GM19025 (cell line): Measurements from ENCODE around the gene RTKN2.

Experiments
- ATAC-seq: cut with Tn5 transposase; IDR thresholded peaks from one replicate; pipeline ENCODE4 v1.9.1; 2021; ENCODE audit warnings: mild to moderate bottlenecking, low read depth, moderate library complexity; ENCODE audit not compliant: unreplicated experiment

RTKN2 gene

GRCh38 chr10:62230344-62231121, 38.1 kb downstream of the RTKN2 start:
- no peak for ATAC-seq

- ATAC-seq, result no peak
Observed at GRCh38 chr10:62225362-62225761, 43.3 kb downstream of the RTKN2 start.

DNA sequence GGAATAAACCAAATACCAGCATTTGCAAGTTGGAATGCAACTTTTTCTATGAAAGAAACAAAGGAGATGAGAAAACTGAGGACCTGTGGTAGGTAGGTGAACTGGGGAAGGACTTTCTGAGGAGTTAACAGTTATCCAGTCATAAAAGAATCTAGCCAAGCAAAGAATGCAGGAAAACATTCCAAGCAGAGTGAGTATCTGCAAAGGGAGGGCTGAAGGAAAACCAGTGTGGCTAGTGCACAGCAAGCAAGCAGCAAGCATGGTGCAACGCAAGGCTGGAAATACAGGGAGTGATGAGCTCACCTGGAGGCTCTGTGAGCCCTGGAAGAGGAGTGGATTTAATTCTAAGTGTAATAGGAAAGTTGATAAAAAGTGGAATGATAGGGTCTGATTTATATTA, 44.0 kb downstream of the RTKN2 start:
- no peak for ATAC-seq

GRCh38 chr10:62217683-62218082, 51.0 kb downstream of the RTKN2 start:
- no peak for ATAC-seq

DNA sequence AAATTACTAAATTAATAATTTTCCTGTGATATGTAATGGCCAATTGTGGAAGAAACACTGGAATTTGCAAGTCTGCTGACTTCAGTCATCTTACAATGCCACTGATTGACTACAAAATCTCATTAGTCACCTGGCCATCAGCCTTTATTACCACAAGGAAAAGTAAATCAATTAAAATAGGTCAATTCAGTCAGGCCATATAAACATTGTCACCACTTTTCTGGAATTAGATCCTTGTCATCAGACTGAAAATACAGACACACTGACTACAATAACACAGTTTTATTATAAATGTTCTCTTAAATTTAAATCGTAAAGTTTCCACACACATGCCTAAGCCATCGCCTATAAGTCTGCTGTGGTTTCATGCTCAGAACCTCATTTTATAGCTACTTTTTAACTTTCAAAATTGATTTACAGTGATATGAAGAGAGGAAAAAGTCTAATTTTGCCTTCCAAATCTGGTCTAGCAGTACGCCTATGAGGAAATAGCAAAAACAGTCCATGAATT, 54.2 kb downstream of the RTKN2 start:
- no peak for ATAC-seq

DNA sequence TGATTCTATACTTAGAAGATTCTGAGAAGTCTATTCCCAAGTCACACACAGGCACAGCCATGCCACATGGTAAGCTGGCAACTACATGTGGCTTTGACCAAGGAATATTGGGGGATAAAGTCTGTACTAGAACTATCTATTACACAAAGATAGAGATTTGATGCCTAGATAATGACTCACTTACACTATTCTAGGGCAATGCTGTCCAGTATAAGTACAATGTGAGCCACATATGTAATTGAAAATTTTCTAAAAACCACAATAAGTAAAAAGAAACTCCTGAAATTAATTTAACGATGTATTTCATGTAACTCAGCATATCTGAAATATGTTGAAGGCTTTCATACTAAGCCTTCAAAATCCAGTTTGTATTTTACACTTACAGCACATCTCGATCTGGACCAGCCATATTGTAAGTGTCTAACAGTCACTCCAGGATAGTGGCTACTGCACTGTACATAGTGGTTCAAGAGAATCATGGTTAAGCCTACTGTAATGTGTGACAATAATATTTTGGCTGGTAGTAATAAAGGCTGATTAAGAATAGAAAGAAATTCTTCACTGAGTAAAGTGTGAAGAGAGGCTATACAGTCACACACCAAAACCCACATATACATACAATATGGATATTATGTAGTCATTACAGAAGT, 62.8 kb downstream of the RTKN2 start:
- ATAC-seq, result no peak

DNA sequence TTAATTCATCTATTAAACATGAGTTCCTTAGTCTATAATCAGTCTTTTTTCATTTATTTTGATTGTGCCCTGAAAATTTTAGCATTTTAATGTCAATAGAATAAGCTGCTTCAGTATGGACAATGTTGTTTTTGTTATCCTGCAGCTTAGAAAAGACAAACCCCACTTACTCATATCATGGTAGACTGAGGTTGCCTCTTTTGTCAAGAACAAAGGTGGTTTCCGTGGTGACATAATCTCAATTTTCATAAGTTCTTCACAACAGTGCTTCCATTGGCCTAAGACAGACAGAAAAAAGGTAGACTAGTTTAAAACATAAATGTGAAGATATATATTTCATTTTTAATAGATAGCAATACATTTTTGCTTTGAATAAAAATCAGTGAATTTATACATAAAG, 69.1 kb downstream of the RTKN2 start:
- ATAC-seq, result no peak

DNA sequence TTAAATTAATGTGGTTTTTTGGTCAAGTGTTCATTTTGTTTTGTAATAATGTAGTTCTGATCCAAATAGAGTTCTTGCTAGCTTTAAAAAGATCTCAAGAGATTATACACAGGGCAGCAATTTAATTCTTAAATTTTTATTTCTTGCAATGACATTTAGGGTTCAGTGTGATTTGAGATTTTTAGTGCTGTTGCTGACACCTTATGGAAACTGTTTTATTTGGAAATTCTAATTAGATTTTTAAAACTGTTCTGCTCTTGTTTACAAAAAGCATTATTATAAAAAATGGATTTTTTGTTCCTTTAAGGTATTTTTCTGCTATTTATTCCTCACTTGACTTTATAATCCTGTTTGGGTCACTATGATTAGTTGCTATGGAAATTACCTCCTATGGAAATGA, 72.1 kb downstream of the RTKN2 start:
- ATAC-seq, result no peak

GRCh38 chr10:62195675-62195926, 73.0 kb downstream of the RTKN2 start:
- ATAC-seq, result no peak

DNA sequence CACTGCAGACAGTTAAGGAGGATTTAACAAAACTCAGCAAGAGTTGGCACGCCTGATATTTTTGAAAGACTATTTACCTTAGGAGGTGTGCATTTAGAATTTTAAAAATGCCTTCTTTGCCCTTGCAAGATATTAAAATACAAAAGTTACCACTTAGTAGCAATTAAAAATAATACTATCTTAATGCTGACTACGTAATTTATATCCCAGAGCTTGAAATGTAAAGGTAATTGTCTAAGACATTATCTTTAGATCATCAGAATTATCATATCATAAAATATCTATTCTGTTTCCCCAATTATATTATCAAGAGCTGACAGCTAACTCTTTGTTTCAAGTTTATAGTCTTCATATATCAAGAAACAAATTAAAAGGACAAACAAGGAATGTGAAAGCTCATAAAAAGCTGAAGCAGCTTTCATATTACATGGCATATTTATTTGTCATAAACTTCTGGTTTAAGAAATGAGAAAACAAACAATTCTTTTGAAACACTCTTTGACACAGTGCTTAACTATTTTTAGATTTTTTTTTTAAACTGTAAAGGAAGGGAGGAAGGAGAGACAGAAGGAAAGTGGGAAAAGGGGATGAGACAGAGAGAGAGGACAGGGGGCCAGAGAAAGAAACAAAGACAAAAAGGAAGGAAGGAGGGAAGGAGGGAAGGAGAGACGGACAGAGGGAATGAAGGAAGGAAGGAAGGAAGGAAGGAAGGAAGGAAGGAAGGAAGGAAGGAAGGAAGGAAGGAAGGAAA, 73.5 kb downstream of the RTKN2 start:
- no peak for ATAC-seq

- no peak for ATAC-seq
Observed at GRCh38 chr10:62193479-62193878, 75.2 kb downstream of the RTKN2 start.

DNA sequence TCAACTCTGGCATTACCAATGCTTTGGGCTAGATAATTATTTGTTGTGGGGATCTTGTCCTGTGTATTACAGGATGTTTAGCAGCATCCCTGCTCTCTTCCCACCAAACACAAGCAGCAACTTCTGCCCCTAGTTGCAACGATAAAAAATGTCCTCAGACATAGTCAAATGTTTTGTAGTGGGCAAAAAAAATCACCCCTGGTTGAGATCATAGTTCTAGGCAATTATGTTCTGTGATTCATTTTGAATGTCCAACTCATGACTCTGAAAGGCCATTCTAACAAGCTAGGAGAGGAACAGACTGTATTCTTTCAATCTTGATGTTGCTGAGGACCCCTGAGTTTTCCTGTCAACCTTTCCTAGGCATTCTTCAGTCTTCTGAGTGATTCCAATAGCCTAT, 79.5 kb downstream of the RTKN2 start:
- no peak for ATAC-seq

GRCh38 chr10:62188021-62188616, 80.5 kb downstream of the RTKN2 start:
- ATAC-seq, result no peak

DNA sequence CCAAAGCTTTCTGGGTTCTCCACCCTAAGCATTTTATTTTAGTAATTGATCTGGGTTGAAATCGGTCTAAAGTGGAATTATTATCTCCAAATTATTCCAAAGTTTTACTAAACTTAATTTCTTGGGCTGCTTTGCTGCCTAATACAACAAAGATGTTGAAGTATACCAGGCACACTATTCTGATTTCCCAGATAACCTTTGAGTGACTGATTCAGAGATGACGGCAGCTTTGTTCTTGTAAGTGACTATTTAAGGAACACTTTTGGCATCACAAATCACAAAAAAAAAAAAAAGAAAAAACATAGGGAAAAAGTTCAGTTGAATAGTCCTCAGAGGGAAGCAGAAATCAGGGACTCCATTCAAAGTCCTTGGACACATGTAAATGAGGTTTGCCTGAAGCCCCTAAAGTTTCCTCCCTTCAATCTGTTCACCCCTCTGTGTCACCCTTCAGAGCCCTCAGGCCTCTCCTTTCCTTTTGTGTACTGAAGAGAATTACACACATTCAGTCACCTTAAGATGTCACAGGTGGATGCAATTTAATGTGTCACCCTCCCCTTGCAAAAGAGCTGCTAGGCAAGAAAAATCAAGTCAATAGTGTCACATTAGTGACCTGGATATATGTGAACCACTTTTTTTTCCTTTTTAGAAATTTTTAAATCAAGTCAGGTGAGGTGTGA, 81.5 kb downstream of the RTKN2 start:
- ATAC-seq, result no peak

- no peak for ATAC-seq
Observed at GRCh38 chr10:62185919-62186692, 82.5 kb downstream of the RTKN2 start.

DNA sequence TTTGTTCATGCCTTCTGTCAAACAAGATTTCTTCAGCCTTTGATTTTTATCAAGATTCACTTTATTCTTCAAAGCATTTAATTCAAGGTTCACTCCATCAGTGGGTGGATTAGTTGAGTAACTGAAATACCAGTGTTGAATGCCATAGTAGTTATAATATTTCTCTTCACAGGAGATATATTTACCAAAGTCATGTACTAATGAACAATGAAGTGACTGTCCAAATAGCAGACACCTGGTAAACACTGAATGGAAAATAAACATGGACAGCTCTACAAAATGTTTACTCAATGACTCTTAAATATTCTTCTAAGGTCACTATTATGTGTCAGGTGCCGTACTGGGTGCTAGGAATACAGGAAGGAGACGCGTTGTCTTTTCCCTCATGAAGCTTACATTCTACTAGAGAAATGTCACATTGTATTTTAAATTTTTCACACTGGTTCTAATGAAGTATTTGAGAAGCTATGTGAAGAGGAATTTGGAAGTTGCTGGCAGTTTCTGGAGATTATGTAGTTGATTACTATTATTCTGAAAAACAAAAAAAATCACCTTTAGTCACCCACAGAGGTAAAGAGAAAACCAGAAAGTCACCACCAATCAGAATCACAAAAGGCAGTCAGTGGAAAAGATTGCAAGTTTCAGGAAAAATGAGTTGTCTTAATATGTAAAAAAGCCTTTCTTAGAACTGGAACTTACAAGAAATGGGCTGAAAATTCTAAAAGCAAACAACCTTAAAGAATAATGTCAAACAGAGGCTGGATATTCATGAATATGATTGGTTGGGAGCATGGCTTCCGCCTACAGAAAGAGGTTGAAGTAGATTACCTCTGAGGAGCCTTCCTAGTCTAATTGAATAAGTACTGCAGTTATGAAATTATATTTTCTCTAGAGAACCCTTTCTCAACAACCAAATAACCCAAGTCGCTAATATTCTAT, 84.5 kb downstream of the RTKN2 start:
- ATAC-seq, result no peak

GRCh38 chr10:62183442-62183841, 85.2 kb downstream of the RTKN2 start:
- peak; percentile 70 for ATAC-seq

- no peak for ATAC-seq
Observed at GRCh38 chr10:62182595-62182994, 86.0 kb downstream of the RTKN2 start.

- ATAC-seq, result no peak
Observed at GRCh38 chr10:62182171-62182570, 86.5 kb downstream of the RTKN2 start.
